Suppressor macrophage treated with lipopolysaccharide for 1 hour (primary cell): ENCODE data around the gene GPRIN1.

Experiments
- DNase-seq, 3 donors: peaks; one replicate each; pipeline ENCODE4 v3.0.0-alpha.2; 2020 to 2022

GPRIN1 gene

DNA sequence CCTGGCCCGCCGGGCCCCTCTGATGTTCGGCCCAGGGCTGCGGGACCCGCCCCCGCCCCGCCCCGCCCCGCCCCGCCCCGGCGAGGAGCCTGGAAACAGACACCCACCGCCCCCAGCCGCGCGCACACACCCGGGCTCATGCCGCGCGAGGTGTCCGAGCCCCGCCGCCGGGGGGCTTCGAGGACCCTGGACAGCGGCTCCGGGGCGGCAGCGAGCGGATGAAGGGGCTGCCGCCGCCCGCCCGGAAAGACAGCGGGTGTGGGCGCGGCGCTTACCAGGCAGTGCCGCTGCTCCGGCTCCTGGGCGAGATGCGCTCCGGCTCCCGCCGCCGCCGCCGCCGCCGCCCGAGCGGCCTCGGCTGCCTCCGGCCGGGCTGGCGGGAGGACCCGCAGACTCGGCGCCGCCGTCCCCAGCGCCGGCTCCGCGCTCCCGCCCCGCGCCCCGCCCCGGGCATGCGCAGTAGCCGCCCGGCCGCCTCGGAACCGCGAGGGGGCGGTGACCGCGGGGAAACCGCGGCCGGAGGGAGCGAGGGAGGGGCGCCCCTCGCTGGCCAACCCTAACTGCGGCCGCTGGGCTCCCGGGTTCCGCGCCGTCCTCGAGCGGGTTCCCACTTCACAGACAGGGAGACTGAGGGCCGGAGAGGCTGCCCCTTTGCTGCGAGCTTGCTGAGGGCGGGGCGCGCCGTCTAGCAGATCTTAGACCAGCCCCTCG is at the start of gene GPRIN1:
Gene GPRIN1, minus strand, starts transcription at position 433 of the 711 bp plus-strand sequence. CDS start 10,322 bp downstream, outside the sequence.
- peak; percentile 71 to 91 (median 80) for DNase-seq

DNA sequence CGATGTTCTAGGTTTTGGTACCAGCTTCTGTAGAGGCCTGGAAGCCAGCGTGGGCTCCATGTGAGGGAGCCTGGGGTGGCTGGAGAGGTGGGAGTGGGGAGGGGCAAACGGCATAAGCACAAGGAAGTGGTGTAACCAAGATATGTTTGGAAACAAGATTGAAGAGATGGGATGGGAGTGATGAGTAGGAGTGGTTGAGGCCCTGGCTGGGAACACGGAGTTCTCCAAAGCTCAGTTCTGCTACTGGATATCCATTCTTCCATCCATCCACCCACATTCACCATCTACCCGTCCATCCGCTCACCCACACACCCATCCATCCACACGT is 49.5 kb upstream of the GPRIN1 start:
- no peak for DNase-seq

- peak; percentile 63 to 78 (median 66) for DNase-seq
Measured at GRCh38 chr5:176658817-176659511, 49.0 kb upstream of the GPRIN1 start.

GRCh38 chr5:176658007-176658599 is 48.1 kb upstream of the GPRIN1 start:
- DNase-seq: peak; percentile 75 to 85 (median 82)

DNA sequence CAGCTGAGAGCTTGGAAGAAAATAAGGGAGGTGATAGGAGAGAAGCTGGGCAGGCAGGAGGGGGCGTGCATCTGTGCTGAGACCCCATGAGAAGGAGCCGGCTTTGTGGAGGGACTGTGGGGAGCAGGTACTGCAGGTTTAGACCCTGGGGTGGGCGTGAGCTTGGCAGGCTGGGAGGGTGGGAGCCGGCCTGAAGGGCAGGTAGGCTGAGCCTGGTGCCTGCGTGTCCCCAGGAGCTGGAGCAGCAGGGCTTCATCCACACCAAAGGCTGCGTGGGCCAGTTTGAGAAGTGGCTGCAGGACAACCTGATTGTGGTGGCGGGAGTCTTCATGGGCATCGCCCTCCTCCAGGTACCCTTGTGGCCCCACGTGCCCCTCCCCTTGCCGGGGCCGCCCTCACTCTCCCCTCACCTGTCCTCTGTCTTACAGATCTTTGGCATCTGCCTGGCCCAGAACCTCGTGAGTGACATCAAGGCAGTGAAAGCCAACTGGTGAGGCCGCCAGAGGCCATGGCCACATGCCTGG is 46.6 kb upstream of the GPRIN1 start:
- DNase-seq: no peak

DNA sequence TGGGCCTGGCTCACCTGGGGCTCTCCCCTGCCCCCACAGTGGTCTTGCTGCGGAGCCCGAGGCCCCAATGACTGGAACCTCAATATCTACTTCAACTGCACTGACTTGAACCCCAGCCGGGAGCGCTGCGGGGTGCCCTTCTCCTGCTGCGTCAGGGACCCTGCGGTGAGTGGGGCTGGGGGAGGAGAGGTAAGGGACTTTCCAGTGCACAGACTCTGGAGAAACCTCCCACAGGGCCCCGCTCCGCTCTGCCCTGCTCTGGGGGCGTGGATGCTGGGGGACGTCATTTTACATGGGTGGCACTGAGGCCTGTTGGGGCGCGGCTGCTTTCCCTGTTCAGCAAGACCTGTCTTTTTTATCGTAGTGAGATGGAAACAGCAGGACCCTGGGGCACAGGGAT is 44.9 kb upstream of the GPRIN1 start:
- no peak for DNase-seq

- peak; percentile 59 to 68 (median 60) for DNase-seq
Measured at GRCh38 chr5:176653401-176654385, 43.7 kb upstream of the GPRIN1 start.

- no peak for DNase-seq
Measured at GRCh38 chr5:176652136-176652535, 42.2 kb upstream of the GPRIN1 start.

DNA sequence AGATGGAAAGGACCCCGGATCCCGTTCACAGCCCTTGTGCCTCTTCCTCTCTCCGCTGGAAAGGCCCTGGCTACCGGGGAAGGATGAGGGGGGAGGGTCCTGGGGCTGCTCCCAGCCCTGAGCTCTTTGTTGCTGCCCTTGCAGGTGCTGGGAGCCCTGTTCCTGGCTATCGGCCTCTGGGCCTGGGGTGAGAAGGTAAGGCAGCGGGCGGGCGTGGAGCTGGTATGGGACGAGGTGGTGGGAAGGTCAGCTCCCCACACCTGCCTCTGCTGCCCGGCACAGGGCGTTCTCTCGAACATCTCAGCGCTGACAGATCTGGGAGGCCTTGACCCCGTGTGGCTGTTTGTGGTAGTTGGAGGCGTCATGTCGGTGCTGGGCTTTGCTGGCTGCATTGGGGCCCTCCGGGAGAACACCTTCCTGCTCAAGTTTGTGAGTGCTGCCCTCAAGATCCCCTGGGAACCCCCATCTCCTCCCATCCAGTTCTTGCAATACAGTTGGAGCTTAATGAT is 41.6 kb upstream of the GPRIN1 start:
- DNase-seq: no peak

DNA sequence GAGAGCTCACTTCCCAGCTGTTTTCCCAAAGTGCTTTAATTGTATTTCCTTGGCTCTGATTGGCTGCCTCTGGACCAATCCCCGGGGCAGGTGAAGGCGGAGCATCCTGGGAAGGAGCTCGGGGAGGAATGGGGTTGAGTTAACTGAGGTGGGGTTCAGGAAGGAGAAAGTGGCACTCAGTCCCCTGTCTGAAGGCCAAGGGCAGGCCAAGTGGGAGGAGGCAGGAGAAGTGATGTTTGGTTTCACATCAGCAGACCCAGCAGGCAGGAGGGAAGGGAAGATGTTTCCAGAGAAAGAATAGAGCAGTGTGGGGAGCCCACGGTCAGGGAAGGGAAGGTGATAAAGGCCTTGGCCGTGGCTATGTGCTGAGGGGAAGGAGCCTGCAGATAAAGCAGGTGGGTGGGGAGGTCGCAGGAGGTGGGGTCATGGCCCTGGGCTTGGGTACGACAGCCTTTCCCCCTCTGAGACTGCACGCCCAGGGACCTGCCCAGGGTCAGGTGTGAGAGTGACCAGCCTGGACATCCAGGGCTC is 40.5 kb upstream of the GPRIN1 start:
- no peak for DNase-seq

DNA sequence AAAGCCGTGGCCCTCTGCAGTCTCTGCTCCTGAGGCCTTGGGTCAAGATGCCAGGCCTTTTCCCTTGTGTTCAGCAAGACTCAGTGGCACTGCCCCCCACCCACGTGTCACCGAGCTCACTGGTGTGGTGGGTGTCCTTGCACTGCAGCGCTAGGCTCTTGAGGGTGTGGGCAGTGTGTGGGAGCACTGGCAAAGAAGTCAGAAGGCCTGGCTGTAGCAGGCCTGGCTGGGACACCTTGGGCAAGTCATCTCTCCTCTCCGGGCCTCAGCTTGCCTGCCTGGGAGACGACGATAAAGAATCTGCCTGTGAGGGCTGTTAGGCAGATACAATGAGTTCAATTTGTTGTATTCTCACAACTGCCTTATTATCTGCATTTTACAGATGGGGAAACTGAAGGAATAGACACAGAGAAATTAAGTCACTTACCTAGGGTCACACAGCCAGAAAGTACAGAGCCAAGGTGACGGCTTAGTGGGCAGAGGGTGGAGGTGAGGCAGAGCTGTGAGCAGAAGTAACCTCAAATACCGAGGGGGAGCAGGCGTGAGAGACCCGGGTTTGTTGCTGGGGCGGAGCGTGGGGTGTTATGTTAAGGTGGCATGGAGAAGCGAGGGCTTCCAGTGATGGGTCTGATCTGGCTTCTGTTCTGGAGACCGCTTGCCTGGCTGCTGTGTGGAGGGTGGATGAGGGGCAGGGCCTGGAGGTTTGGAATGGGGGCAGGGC is 38.7 kb upstream of the GPRIN1 start:
- peak; percentile 40 to 53 (median 52) for DNase-seq

- DNase-seq: peak in 1 of 3 donors; percentile 10
Measured at GRCh38 chr5:176647843-176648473, 38.0 kb upstream of the GPRIN1 start.

- peak; percentile 100 for DNase-seq
Measured at GRCh38 chr5:176647030-176647842, 37.3 kb upstream of the GPRIN1 start, which contains the start of gene TSPAN17. Gene TSPAN17, plus strand, starts transcription at chr5:176647484. Its CDS starts 132 bp downstream, at chr5:176647616.

DNA sequence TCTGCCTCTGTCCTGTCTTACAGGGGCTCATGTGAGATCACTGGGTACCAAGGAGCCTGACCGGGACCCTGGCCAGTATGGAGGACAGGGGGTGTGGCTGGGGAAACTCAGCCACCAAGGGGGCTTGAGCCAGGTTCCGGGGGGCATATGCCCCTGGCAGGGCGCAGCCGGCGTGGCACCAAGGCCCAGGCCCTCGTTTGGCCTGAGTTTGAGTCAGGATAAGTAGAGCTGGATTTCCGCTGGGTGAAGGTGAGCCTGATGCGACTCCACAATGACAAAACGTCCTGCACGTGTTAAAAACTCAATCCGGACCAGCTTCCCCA is 36.7 kb upstream of the GPRIN1 start:
- DNase-seq: no peak

- DNase-seq: no peak
Measured at GRCh38 chr5:176646049-176646706, 36.2 kb upstream of the GPRIN1 start.

DNA sequence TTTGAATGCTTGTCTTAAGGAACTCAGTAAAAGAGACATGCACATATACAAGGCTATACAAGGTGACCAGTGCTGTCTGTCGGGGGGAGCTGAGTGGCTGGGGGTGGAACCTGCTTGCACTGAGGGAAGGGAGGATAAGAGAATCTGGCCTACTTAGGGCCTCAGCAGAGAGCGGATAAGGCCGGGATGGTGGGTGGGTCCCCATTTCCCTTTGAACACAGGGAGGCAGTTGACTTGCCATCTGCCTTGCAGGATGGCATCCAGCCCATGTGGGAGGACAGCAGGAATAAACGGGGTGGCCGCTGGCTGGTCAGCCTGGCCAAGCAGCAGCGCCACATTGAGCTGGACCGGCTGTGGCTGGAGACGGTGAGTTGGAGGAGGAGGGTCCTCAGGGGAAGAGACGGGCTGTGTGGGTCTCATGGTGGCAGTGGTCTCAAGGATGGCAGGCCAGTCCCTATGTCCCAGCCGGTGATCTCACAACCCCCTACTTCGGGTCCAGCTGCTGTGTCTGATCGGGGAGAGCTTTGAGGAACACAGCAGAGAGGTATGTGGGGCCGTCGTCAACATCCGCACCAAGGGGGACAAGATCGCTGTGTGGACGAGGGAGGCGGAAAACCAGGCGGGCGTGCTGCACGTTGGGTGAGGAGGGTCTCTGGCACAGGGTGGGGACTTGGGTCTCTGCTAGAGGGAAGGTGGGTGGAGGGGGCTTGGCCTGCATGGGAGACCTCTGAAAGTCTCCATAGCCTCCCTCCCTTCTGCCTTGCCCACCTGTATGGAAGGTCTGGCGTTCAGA is 35.1 kb upstream of the GPRIN1 start:
- DNase-seq: no peak

DNA sequence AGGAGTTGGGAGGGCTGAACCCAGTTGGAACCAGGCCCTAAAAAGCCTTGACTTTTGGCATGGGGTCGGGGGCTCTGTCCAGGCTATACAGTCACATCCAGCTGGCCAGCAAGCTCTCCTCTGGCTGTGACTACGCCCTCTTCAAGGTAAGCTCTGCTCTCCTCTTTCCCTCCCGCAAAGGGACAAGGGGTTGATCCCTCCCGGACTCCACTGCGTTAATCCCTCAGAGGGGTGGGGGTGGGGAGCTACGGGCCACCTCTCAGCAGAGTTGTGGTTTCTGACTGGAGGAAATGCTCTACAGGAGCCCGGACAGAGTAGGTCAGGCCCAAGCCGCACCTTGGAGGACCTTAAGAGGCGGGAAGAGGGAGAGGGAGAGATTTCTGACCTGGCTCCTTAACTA is 34.3 kb upstream of the GPRIN1 start:
- DNase-seq: no peak

DNA sequence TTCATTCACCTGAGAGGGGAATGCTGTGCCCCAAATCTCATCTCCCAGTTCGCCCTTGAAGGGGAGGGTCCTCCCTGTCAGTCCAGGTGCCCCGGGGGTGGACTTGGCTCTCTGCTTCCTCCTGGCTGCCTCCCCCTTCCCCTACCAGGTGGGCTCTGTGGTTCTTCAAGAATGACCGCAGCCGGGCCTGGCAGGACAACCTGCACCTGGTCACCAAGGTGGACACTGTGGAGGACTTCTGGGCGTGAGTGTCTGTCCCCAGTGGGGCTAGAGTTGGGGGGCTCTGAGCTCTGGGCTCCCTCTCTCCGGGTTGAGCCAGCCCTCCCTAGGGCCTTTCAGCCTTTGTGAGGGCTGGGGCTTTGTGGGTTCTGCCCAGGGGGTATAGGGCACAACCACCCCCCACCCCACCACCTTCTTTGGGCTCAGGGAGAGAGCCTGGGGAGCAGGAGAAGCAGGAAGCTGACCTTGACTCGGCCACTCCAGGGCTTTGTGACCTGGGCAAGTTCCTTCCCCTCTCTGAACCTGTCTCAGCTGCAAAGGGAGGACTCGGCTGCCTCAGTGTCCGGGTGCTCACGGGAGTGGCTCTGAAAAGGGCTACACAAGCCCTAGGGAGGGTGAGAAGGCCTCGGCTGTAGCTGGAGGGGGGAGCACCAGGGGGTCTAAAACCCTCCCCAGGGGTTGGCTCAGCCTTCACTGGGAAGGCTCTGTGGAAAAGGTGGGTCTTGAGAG is 33.7 kb upstream of the GPRIN1 start:
- no peak for DNase-seq
